GM19468 (cell line): Measurements from ENCODE around the gene CDKN2C.

Experiments
- ATAC-seq: cut with Tn5 transposase; IDR thresholded peaks from one replicate; pipeline ENCODE4 v1.9.1; 2021; ENCODE audit warnings: mild to moderate bottlenecking, moderate library complexity, moderate number of reproducible peaks; ENCODE audit not compliant: unreplicated experiment; ENCODE audit errors: extremely low read depth

Gene CDKN2C

DNA sequence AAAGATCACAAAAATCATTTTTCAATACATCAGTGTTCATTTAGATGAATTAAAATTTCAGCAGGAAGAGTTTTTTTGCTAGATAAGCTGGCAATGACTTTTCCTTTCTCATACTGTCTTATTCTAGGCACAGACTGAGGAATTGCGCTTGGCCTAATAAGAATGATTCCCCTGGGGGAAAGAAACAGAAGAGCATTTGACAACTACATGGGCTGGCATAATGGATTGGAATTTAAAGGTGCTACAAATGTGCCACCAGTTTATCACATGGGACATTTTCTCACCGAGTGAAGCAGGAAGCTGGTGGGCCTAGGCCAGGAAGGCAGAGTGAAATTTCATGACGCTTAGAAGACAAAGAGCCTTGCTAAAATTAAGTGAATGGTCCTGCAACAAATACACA lies 39.3 kb downstream of the CDKN2C start:
- no peak for ATAC-seq

DNA sequence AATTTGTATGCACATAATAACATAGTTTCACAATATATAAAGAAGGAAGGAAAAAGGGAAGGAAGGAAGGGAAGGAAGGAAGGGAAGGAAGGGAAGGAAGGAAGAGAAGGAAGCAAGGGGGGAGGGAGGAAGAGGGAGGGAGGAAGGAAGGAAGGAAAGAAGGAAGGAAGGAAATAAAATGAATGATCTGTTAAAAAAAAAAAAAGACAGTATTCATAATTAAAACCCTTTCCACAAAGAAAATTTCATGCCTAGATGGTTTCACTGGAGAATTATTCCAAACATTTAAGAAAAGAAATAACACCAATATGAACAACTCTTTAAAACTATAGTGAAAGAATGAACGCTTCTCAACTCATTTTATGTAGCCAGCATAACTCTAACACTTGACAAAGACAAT lies 44.8 kb downstream of the CDKN2C start:
- ATAC-seq, result no peak

DNA sequence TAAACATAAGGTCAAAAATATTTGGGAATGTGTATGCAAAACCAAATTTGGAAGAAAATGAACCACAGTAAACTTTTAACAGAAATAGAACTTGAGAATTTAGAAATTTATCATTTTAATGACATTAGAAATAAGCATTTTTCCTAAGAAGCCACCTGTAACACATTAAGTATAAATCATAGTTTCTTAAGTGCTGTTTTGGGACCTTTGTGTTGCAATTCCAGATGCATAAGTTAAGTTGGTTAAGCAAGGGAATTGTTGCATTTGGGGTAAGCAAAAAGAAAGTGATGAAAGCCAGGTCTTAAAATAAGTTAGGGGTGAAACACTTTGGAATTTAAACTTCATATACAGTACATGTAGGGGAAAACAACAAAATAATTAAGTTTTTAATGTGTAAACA lies 49.8 kb downstream of the CDKN2C start:
- ATAC-seq, result no peak
